ENCODE measurements around the gene VPS41.

Gene VPS41

DNA sequence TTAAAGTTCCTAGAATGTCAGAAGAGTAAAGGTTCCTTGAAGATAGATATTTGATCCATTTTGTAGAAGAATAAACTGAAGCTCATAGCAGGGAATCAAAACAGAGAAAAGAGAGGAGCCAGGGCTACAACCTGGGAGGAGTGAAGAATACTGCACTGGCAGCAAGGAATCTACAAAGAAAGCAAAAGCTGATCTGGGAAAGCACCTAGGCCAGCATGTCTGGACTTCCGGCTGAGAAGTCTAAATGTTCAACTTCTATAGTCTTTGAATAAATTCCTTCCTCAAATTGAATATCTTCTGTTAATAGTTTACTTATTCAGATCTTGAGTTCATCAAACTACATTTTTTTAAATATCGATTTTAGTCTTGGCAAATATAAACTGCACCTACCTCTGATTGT, 78.2 kb downstream of the VPS41 start:
- H3K9ac ChIP-seq (ENCODE audit: low read length) = no peak overlapping the region
- no peaks in the 10 kb centered on the region for H4K20me1 ChIP-seq (ENCODE audit: insufficient read depth, low read length)
- no peak overlapping the region for H3K4me2 ChIP-seq (ENCODE audit: low read depth, low read length)

DNA sequence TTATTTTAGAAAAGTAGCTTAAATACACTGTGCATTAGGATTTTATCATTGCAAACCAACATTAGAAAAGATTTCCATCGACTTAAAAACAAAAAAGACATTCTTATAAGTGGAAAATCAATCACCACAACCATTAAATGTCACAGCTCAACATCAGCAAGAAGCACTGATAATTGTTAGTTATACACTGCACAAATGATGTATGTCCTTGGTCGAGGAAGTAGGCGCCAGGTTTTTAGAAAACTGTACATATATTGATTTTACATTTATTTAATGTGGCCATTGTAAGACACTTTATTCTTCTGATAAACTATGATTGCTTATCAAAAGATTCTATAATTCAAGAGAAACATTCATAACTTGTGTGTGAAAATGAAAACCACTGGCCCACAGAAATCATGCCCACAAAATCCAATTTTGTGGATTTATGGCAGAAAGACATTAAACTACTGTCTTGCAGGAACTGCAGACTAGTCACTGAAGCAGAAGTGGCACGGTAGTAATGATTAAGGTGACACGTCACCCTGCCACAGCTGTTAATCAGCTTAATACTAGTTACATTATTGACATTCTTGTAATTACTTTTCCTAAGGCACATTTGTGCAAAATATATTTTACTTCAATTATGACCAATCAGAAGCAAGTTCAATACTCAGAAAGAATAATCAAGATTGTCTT, 79.4 kb downstream of the VPS41 start:
- no peak overlapping the region for H3K9ac ChIP-seq (ENCODE audit: low read length)
- no peak overlapping the region for H3K27ac ChIP-seq (ENCODE audit: low read length)
- peaks cover 5% of the 10 kb centered on the region; the same call in 1 of the 2 replicates for H3K4me1 ChIP-seq (ENCODE audit: low read length)
- H3K9me3 ChIP-seq (replicated peaks; ENCODE audit: insufficient read depth, low read length) = no peaks in the 10 kb centered on the region
- H3K27me3 ChIP-seq (replicated peaks; ENCODE audit: insufficient read depth, low read length) = no peaks in the 10 kb centered on the region
- no peak overlapping the region for H2AFZ ChIP-seq (ENCODE audit: low read length)
- DNase-seq = no peak
- H3K4me3 ChIP-seq (ENCODE audit: low read length) = no peak overlapping the region
- H4K20me1 ChIP-seq (ENCODE audit: insufficient read depth, low read length) = no peaks in the 10 kb centered on the region
- H3K9me2 ChIP-seq (replicated peaks; ENCODE audit: insufficient read depth, low read length) = no peaks in the 10 kb centered on the region
- TF ChIP-seq EZH2phosphoT487 (IDR thresholded peaks at IDR 0.05; ENCODE audit: low read length) (no peak), CTCF (IDR thresholded peaks at IDR 0.05; ENCODE audit: low read length) (no peak), EZH2 (optimal IDR thresholded peaks at IDR 0.05; ENCODE audit: low read depth, low read length) (no peak)
- H3K4me2 ChIP-seq (ENCODE audit: low read depth, low read length) = no peak overlapping the region
- H3K79me2 ChIP-seq (ENCODE audit: low read length) = no peaks in the 10 kb centered on the region
- H3F3A ChIP-seq (ENCODE audit: insufficient read depth, low read length) = no peaks in the 10 kb centered on the region
- no peaks in the 10 kb centered on the region for H3K36me3 ChIP-seq (replicated peaks; ENCODE audit: insufficient read depth, low read length)

More for the DNA sequence above, 78.2 kb downstream of the VPS41 start:
- Histone ChIP-seq H3K79me2 (ENCODE audit: low read length) (no peaks in the 10 kb centered on the region), H3K9me3 (replicated peaks; ENCODE audit: insufficient read depth, low read length) (no peaks in the 10 kb centered on the region), H3K9me2 (replicated peaks; ENCODE audit: insufficient read depth, low read length) (no peaks in the 10 kb centered on the region), H3F3A (ENCODE audit: insufficient read depth, low read length) (no peaks in the 10 kb centered on the region), H3K4me1 (ENCODE audit: low read length) (no peaks in the 10 kb centered on the region), H3K27me3 (replicated peaks; ENCODE audit: insufficient read depth, low read length) (no peaks in the 10 kb centered on the region), H3K4me3 (ENCODE audit: low read length) (no peak overlapping the region), H2AFZ (ENCODE audit: low read length) (no peak overlapping the region), H3K27ac (ENCODE audit: low read length) (no peak overlapping the region), H3K36me3 (replicated peaks; ENCODE audit: insufficient read depth, low read length) (no peaks in the 10 kb centered on the region)
- no peak for TF ChIP-seq EZH2 (optimal IDR thresholded peaks at IDR 0.05; ENCODE audit: low read depth, low read length)
- no peak for DNase-seq

GRCh38 chr7:38828026-38828425, 81.0 kb downstream of the VPS41 start:
- H3K4me3 ChIP-seq (ENCODE audit: low read length) = no peak overlapping the region
- no peaks in the 10 kb centered on the region for H3F3A ChIP-seq (ENCODE audit: insufficient read depth, low read length)
- DNase-seq = no peak
- H3K36me3 ChIP-seq (replicated peaks; ENCODE audit: insufficient read depth, low read length) = no peaks in the 10 kb centered on the region
- no peak overlapping the region for H3K9ac ChIP-seq (ENCODE audit: low read length)
- no peak overlapping the region for H3K4me2 ChIP-seq (ENCODE audit: low read depth, low read length)
- H3K4me1 ChIP-seq (ENCODE audit: low read length) = peaks cover 5% of the 10 kb centered on the region; the same call in 1 of the 2 replicates
- H3K27ac ChIP-seq (ENCODE audit: low read length) = no peak overlapping the region
- no peaks in the 10 kb centered on the region for H3K27me3 ChIP-seq (replicated peaks; ENCODE audit: insufficient read depth, low read length)
- H3K79me2 ChIP-seq (ENCODE audit: low read length) = no peaks in the 10 kb centered on the region
- H3K9me2 ChIP-seq (replicated peaks; ENCODE audit: insufficient read depth, low read length) = no peaks in the 10 kb centered on the region
- H3K9me3 ChIP-seq (replicated peaks; ENCODE audit: insufficient read depth, low read length) = no peaks in the 10 kb centered on the region
- H4K20me1 ChIP-seq (ENCODE audit: insufficient read depth, low read length) = no peaks in the 10 kb centered on the region
- H2AFZ ChIP-seq (ENCODE audit: low read length) = no peak overlapping the region
- TF ChIP-seq CTCF (IDR thresholded peaks at IDR 0.05; ENCODE audit: low read length) (no peak), EZH2 (optimal IDR thresholded peaks at IDR 0.05; ENCODE audit: low read depth, low read length) (no peak), EZH2phosphoT487 (IDR thresholded peaks at IDR 0.05; ENCODE audit: low read length) (no peak)

GRCh38 chr7:38825721-38826440, 83.1 kb downstream of the VPS41 start:
- H3K4me1 ChIP-seq (ENCODE audit: low read length) = peaks cover 5% of the 10 kb centered on the region; the same call in 1 of the 2 replicates
- H3K9me2 ChIP-seq (replicated peaks; ENCODE audit: insufficient read depth, low read length) = no peaks in the 10 kb centered on the region
- no peaks in the 10 kb centered on the region for H3K36me3 ChIP-seq (replicated peaks; ENCODE audit: insufficient read depth, low read length)
- H3K4me2 ChIP-seq (ENCODE audit: low read depth, low read length) = no peak overlapping the region
- H3K27ac ChIP-seq (ENCODE audit: low read length) = no peak overlapping the region
- no peak overlapping the region for H3K4me3 ChIP-seq (ENCODE audit: low read length)
- H3K27me3 ChIP-seq (replicated peaks; ENCODE audit: insufficient read depth, low read length) = no peaks in the 10 kb centered on the region
- no peak overlapping the region for H2AFZ ChIP-seq (ENCODE audit: low read length)
- no peak overlapping the region for H3K9ac ChIP-seq (ENCODE audit: low read length)
- no peaks in the 10 kb centered on the region for H3K79me2 ChIP-seq (ENCODE audit: low read length)
- no peaks in the 10 kb centered on the region for H4K20me1 ChIP-seq (ENCODE audit: insufficient read depth, low read length)
- DNase-seq = no peak
- no peaks in the 10 kb centered on the region for H3K9me3 ChIP-seq (replicated peaks; ENCODE audit: insufficient read depth, low read length)
- no peaks in the 10 kb centered on the region for H3F3A ChIP-seq (ENCODE audit: insufficient read depth, low read length)
- no peak for TF ChIP-seq CTCF (IDR thresholded peaks at IDR 0.05; ENCODE audit: low read length)
- TF ChIP-seq EZH2 (optimal IDR thresholded peaks at IDR 0.05; ENCODE audit: low read depth, low read length) = no peak
- TF ChIP-seq EZH2phosphoT487 (IDR thresholded peaks at IDR 0.05; ENCODE audit: low read length) = no peak

Measured in MM.1S (cell line).